K562 (cell line): ENCODE results near the gene ALKBH2. TPM values are rescaled to one million over a fixed set of nuclear protein-coding genes. Genes with fewer than 3 reads are reported as not detected.
A peak's percentile ranks its signal among the peaks of the same experiment; 100 is the strongest.

Experiments
- ARID4B ChIP-seq: sonication (generic); formaldehyde crosslinking; IDR thresholded peaks from 2 replicates; pipeline ENCODE4 v1.8.0; 2022; ENCODE audit warnings: mild to moderate bottlenecking, missing genetic modification reagents
- CUX1 ChIP-seq: fragments of 200-800 bp; sonication (Bioruptor generic); IDR thresholded peaks from 2 replicates; pipeline ENCODE4 v1.6.1; 2016; ENCODE audit warnings: missing genetic modification characterization, missing compliant biosample characterization
- ETS1 ChIP-seq: conservative IDR thresholded peaks from 2 replicates; pipeline ENCODE4 v1.6.1; 2011; ENCODE audit warnings: low read depth, mild to moderate bottlenecking, low read length; ENCODE audit not compliant: control insufficient read depth
- TRIM25 ChIP-seq: fragments of 450-650 bp; IDR thresholded peaks from 2 replicates; pipeline ENCODE4 v1.7.0; 2016; ENCODE audit warnings: borderline replicate concordance
- ZNF449 ChIP-seq: fragments of 250-450 bp; sonication (Bioruptor Pico); IDR thresholded peaks from 2 replicates; pipeline ENCODE4 v1.8.0; 2022; ENCODE audit warnings: moderate library complexity, mild to moderate bottlenecking, inconsistent platforms
- polyA plus RNA-seq, 8 experiments: library from polyadenylated mRNA; depleted of rRNA in 4 of 8; stranded (reverse) in 5 of 8; unstranded in 3 of 8; fragments of >200 nt; fragmentation: Nextera tagmentation in 2 of 8; fragmentation: Illumina TruSeq in 1 of 8; extraction: Ambion mirVana in 2 of 8; extraction: Trizol in 1 of 8; gene quantifications; 2 replicates each; pipeline versions ENCODE4 v1.2.1 to v1.2.3, GENCODE V29; 2011 to 2014; ENCODE audit warnings: inconsistent platforms in 1 of 8, missing spikeins in 1 of 8
- total RNA-seq, 7 experiments: library from RNA; depleted of rRNA in 6 of 7; stranded (reverse); fragments of >200 nt in 6 of 7; fragmentation: Illumina TruSeq in 2 of 7; extraction: Trizol in 2 of 7; gene quantifications; 2 replicates each; pipeline versions ENCODE4 v1.2.1 to v1.2.3, GENCODE V29; 2011 to 2021; ENCODE audit warnings: low replicate concordance in 1 of 7

The ALKBH2 gene
- total and polyA plus RNA-seq, 9 of the 15 experiments (the other 6 are each of a cell fraction or from before 2014, with no cell fraction given): 5.9 to 56.1 (median 41.9) TPM

GRCh38 chr12:109052414-109053323, 40.6 kb downstream of the ALKBH2 start, which contains the start of gene USP30 (continued):
- TF ChIP-seq ETS1: 0 out of 2 replicates have a peak, but pooled peaks have one; percentile 68
- peak; percentile 93 for TF ChIP-seq ARID4B (CRISPR knock-in tag)
- no peak for TF ChIP-seq TRIM25
- no peak for TF ChIP-seq CUX1 (CRISPR knock-in tag)
- TF ChIP-seq ZNF449 (CRISPR knock-in tag): no peak
